ENCODE measurements around the gene CRYGC. TPM values are rescaled to one million over a fixed set of nuclear protein-coding genes. Genes with fewer than 3 reads are reported as not detected.
"Not testable (repeated sequence)": the region's sequence is repeated elsewhere in the genome, so short reads cannot be mapped to it uniquely, and the experiment has no call there.

CRYGC gene, protein sequence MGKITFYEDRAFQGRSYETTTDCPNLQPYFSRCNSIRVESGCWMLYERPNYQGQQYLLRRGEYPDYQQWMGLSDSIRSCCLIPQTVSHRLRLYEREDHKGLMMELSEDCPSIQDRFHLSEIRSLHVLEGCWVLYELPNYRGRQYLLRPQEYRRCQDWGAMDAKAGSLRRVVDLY
- not detected for total RNA-seq

DNA sequence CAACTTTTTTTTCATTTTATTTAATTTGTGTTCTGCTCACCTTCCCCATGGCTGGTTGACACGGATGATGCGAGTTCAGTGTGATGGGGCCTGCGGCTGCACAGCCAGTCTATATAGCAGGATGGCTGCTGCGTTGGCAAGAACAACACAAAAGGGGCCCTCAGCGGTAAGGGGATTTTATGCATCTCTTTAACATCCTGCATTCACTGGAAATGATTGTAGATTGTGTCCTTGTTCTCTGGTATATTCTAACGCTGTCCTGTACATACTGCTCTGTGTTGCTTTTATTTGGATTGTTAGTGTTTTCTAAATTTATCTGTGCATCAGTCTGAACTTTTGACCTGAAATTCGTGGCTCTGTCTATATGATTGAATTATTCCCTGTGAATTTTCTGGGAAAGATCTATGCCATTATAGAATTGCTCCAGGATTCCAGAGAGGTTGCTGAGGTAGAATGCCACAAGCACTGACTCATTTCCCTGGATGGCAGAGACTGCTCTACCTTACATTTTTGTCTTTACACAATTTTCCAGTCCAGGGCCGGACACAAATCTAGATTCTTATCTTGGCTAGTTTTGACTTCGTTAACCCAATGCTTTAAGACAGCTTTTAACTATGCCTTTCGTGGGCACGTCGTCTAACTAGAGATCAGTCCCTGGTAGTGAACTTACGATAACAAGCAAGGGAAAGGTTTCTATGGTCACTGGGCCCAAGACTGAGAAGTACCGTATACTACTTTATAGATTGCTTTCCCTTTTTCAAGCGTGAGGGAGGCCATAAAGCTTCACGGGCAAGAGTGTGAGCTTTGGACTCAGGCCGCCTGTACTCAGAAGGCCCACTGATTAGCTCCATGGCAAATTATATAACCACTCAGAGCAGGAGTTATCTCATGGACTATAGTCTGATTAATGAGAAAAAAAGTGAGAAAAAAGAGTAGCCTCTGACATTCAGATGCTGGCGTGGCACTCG is at the start of gene CRYGC:
CRYGC (minus strand) TSS at position 85 of the 968 bp plus-strand sequence; CDS start at position 49, 36 bp downstream.
- no peak for DNase-seq

DNA sequence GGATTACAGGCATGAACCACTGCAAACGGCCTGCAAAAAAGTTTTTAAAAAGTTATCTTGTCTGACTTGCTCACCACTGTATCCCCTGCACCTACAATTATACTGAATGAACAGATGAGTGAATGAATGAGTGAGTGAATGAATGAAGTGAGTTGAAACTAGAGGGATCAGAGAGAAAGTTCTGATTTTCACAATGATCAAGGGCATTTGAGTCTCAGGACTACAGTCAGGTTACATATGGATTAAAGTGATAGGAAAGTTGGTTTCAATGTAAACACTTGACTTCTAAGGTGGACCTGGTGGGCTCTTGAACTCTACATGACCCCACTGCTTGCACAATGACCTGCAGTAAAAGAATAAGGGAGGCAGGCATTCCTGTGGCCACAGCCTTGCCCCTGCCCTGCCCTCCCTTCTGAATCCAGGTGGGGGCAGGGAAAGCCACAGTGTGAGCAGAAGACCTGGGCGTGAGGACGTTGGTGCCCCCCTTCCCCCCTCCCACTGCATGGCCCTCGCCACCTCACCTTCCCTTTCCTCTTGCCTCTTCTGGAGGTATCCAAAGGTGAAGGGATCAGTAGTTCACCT is 49.5 kb upstream of the CRYGC start:
- DNase-seq = no peak

DNA sequence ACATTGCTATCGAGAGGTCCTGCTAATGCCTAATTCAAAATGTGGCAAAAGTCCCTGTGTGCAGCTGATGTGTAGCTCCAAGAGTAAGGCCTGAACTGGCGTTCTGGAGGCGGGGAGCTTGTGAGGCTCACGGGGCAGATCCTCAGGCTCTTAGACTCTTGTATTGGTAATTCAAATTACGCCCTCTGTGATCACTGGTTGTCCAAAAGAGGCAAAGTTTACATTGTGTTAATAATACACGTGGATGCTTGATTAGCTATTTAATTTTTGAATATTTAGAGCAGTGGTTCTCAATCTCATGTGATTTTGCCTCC is 46.2 kb upstream of the CRYGC start:
- no peak for DNase-seq

DNA sequence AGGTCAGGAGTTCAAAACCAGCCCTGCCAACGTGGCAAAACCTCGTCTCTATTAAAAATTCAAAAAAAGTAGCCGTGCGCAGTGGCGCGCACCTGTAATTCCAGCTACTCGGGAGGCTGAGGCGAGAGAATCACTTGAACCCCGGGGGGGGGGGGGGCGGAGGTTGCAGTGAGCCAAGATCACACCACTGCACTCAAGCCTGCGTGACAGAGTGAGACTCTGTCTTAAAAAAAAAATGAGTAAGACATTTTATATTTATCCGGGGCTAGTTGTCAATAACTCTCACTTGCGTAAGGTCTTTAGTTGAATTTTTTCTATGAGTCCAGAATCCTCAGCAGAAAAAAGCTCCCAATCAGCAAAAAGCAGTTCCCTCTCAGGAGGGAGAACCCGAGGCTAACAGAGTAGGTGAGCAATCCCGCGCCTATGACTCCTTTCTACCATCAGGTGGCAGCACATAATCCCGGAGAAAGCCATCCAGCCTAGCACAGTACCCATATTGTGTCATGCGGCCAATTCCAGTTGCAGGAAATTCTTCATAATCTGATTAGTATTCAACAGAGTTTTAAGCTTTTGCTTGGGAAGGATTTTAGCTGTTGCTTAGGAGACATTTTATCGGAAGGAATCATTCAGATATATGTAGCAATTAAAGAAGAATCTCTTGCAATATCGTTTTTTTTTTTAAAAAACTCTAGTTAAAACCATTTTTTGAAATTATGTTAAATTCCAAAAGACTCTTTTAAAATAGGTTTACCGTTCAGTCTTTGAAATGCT is 45.6 kb upstream of the CRYGC start:
- peak; percentile 91 for DNase-seq

DNA sequence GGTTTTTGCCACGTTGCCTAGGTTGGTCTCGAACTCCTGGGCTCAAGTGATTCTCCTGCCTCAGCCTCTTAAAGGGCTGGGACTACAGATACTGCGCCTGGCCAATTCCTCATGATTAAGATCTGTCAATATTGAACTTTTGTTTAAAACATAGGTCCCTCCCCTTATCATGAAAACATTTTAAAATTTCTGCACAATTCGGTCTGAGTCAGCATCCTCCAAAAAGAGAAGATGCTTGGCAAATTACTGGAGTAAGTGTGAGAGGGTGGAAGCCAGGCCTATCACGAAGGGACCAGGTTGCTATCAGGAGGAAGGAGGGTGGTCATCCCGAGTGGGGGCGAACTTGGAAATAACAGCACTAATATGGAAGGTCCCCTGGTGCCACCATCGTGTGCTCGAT is 44.5 kb upstream of the CRYGC start:
- DNase-seq = no peak

DNA sequence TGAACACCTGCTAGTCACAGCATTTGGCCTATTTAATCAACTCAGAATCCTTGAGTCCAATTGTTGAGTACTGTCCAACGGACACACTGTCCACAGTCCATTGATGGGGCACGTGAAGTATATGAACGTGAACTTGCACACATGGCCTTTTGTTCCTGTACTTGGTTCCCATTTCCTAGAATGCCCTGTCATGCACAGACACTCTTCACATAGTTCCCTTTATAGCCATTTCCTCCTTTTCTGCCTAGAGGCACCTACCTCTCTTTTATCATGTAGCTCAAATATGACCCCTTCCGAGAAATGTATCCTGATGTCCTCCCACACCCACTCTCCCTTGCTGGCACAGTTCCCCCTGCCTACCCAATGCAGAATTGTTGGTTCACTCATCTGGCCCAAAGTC is 42.5 kb upstream of the CRYGC start:
- no peak for DNase-seq

DNA sequence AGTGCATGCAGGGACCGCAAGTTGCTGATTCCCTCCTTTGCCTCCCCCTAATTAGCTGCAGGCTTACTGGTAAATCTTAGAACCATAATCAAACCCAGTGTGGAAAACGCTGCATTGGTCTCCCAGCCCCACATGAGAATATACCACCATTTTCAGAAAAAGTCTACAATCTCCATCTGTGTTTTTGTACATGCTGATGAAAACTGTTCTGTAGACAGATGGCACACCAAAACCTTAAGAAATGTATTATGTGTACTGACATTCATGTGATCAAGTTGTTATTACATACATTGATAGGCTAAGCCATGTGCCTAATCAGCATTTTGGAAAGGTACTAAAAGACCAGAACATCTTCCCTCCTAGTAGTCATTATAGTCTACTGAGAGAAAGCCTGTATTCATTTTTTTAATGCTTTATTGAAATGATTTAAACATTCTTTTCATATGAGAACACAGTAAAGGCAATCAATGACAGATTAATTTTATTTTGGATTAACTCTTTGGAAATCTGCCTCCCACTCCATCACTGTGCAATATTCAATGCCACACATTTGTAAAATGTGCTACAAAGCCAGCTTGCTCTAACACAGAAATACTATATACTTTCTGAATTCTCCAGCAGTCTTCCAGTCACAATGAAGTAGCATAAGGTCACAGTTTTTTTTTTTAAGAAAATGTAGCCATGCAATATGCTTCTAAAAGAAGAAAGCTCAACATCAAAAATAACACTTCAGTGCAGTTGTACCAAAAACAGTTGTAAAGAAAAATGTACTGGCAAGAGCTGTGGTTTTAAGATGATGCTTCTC is 35.5 kb upstream of the CRYGC start:
- DNase-seq = no peak

DNA sequence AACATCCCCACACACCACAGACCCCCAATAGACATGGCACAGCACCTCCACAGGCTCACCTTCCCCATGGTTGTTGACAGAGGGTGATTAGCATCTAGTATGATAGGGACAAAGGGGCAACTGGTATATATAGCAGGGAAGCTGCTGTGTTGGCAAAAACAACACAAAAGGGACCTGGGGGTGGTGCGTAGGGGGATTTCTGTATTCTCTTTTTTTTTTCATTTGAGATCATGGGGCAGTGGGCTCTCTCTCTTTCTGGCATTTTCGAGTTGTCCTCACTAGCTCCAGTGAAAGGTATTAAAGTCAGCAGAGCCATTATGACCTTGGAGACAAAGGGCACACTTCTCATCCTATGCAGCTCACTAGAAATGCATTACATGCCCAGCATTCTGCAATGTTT is 33.9 kb upstream of the CRYGC start, which contains the start of gene CRYGA:
CRYGA (minus strand) TSS at position 101 of the 400 bp plus-strand sequence; CDS start at position 68, 33 bp downstream.
- DNase-seq = no peak

DNA sequence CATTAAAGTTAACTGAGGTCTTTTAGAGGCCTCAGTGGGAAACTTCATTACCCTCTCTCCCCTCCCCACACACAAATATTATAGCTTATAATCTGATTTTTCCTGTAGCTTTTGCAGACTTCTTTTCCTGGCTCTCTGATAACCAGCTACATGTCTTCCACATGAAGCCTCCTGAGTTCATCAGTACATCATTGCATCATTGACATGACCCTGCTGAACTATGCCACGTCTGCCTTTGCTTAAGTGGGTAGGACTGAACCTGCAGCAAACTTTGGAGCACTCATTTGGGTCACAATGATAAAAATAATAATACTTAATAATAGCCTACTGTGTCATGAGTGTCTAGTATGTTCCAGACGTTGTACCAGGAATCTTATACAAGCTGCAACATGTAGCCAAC is 26.8 kb upstream of the CRYGC start:
- DNase-seq = no peak

DNA sequence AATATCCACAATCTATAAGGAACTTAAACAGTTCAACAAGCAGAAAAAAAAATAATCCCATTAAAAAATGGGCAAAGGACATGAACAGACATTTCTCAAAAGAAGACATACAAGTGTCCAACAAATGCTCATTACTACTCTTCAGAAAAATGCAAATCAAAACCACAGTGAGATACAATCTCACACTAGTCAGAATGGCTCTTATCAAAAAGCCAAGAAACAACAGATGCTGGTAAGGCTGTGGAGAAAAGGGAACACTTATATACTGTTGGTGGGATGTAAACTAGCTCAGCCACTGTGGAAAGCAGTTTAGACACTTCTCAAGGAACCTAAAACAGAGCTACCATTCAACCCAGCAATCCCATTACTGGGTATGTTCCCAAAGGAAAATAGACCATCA is 23.5 kb upstream of the CRYGC start:
- no peak for DNase-seq

DNA sequence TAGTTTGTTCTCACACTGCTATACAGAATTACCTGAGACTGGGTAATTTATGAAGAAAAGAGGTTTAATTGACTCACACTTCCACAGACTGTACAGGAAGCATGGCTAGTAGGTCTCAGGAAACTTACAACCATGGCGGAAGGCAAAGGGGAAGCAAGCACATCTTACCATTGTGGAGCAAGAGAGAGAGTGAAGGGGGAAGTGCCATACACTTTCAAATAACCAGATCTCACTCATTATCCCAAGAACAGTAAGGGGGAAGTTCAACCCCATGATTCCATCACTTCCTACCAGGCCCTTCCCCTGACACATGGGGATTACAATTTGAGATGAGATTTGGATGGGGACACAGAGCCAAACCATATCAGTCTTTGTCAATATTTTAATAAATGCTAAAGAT is 21.3 kb upstream of the CRYGC start:
- DNase-seq = no peak

DNA sequence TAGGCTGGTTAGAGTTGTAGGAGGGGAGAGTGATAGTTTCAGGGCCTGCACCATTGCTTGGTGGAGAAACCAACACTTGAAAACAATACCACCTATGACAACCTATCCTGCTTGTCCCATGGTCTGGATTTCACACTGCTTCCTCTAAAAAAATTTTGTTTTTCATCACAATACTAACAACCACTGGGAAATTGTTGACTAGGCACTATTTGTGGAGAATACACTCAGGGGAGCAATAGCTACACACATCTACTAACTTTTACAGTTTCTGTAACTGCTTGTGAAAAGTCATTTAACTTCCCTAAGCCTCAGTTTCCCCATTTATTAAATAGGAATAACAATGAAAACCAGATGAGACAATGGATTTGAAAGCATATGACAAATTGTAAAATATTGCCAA is 20.5 kb upstream of the CRYGC start:
- DNase-seq = no peak

DNA sequence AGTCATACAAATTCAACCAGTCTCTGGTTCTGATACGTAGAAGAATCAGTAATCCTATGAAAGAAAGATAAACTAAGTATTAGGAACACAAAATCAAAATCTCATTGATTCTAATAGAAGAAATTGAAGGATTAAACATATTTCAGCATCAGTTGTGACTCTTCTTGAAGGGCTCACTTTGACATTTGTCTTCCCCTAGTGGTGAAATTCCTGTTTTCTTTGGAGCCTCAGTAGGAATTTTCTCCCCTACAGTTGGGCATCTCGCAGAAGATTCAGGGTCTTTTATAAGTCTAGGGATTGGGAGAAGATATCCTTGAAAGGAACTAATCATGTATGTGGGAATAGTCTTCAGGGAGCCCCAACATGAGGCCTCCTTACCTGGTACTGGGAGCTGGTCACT is 19.2 kb upstream of the CRYGC start:
- DNase-seq = no peak

DNA sequence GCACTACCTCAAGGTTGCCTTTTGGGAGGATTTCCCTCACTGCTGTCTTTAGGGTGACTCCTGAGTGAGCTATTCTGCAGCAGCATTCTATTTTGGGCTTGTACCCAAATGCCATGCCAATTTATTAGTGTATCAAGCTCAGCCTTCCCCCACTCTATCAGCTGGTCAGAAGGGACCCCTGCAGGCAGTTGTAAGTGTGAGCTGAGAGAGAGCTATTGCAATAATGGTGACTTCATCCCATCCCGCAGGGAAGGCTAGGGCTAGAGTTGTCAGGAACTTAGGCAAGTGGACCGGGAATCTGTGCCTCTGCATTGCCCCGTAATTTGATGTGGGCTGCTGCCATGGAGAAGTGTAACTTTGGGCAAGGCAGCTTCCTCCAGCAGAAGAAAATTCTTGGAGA is 18.1 kb upstream of the CRYGC start:
- DNase-seq = no peak

DNA sequence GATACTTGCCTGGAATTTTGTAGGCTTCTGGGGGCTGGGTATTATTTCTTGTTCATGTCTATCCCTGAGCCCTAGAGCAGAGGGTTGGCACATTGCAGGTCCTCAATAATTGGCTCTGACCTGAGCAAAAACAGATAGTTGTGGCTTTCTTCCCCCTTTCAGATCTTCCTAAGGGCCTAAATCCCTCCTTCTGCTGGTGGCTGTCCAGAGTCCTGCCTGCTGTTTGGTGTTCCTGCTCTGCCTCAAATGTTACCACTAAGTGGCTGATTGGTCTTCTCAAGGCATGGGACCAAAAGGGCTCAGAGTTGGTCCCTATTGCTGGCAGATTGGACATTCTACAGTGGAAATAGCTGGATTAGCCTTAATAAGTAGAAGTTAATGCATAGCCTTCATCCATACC is 17.4 kb upstream of the CRYGC start:
- DNase-seq = no peak

DNA sequence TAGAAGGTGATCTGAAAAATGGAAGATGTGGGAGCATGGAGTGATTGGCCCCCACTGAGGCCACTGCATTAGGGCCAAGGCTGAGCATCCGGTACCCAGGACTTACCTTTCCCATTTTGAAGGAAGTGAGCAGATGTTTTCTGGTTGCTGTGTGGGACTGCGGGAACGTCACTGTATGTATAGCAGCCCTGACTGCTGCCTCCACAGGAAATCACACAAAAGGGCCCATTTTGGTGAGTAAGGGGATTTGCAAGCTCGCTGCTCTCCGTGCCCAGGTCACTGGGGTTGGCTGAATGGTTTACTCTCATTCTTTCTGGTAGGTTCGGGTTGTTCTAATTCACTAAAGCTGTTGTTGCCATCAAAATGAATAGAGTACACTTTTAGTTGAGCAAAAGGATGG is 16.4 kb upstream of the CRYGC start, which contains the start of gene CRYGB:
CRYGB (minus strand) TSS at position 153 of the 400 bp plus-strand sequence; CDS start at position 115, 38 bp downstream.
- no peak for DNase-seq

DNA sequence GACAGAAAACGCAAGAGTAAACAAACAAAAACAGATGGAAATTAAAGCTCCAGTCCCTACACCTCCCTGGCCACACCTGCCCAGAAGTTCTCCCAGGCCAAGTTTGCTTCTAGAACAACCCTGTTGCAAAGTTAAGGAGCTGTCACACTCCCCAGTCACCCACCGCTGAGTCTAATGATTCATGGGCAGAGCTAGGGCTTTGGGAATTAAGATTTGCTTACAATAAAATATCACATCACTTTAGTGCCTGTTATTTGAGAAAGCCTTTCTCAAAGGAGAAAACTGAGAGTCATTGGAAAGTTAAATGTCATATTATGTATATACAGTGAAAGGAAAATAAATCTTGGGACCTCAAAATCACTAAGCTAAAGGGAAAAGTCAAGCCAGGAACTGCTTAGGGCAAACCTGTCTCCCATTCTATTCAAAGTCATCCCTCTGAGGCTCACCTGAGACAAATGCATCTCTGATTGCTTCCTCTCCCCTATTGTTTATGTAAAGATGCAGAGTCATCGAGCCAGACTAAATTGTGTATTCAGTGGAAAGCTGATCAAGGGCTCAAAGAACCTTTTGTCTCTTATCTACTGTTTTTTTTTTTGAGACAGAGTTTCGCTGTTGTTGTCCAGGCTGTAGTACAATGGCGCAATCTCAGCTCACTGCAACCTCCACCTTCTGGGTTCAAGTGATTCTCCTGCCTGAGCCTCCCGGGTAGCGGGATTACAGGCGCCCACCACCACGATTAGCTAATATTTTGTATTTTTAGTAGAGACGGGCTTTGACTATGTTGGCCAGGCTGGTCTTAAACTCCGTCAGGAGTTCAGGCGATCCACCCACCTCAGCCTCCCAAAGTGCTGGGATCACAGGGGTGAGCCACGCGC is 13.5 kb upstream of the CRYGC start:
- DNase-seq = no peak

DNA sequence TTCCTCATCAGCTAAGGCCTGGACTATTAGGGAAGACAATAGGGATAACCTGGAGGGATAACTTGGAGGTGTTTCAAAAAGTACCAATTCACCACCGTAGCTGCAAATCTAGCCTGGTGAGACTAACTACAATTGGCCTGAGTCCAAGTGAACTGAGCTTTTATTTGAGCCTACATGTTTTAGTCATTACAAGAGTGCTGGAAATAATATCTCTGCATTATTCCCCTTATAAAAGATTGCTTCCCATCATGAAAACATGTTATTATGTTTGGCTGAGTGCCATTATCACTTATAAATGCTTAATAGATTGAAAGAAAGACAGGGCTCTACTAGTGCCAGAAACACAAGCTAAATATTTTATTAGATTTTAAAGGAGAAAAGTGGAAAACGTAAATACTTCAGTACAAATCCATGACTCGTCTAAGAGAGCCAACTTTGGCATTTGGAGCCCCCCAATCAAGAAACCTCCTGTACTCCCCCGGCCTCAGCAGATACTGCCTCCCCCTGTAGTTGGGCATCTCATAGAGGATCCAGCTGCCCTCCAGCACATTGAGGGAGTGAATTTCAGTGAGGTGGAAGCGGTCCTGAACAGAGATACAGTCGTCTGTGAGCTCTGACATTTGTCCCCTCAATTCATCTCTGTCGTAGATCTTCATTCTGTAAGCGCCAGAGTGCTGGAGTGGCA is 12.8 kb upstream of the CRYGC start:
- DNase-seq = peak; percentile 52

DNA sequence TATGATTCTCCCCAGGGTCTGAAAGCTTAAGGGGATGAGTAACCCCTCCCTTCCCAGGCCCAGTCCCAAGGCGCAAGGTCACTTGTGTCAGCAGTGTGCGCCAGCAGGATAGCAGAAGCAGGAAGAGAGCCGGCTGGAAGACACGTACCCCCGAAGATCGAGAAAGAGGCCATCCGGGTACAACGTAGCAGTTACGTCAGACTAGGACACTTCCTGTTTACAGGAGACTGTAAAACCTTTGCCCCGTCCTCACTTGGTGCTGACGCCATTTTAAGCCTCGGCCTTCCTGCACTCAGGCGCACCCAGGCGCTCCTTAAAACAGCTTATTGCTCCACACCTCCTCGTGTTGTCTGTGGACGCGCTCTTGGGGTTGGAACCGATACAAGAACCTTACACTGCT is 9.8 kb upstream of the CRYGC start:
- DNase-seq = no peak

DNA sequence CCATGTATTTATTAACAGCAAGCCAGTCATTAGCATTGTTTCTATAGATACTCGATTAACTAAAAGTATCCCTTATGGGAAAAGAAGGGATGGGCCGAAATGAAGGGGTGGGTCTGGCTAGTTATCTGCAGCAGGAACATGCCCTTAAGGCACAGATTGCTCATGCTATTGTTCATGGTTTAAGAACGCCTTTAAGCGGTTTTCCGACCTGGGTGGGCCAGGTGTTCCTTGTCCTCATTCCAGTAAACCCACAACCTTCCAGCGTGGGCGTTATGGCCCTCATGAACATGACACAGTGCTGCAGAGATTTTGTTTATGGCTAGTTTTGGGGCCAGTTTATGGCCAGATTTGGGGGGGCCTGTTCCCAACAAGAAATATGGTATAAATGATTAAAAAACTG is 8.7 kb upstream of the CRYGC start:
- not testable (repeated sequence) for DNase-seq

Measured in tongue (tissue), 2 donors.